RWPE2 (cell line): ENCODE data around the gene GLA.

ENCODE experiments used
- ATAC-seq: fragments of 200-7000 bp; cut with Tn5 transposase; 3 replicates; pipeline ENCODE4 v1.9.1; 2021; ENCODE audit warnings: low read depth
- DNase-seq: peaks from one replicate; pipeline ENCODE4 v3.0.0-alpha.2; 2020; ENCODE audit warnings: low spot score
- H3K27ac ChIP-seq: fragments of 450-650 bp; 2 replicates; pipeline ENCODE4 v1.5.1; 2017; ENCODE audit warnings: mild to moderate bottlenecking; ENCODE audit not compliant: poor library complexity, severe bottlenecking
- H3K27me3 ChIP-seq: fragments of 250-450 bp; sonication (Bioruptor Pico); 2 replicates; pipeline ENCODE4 v1.5.1; 2021; ENCODE audit warnings: mild to moderate bottlenecking, moderate library complexity; ENCODE audit not compliant: insufficient read depth, poor library complexity, severe bottlenecking
- H3K36me3 ChIP-seq: fragments of 250-450 bp; sonication (Bioruptor Pico); 2 replicates; pipeline ENCODE4 v1.5.1; 2020; ENCODE audit warnings: low read depth, mild to moderate bottlenecking, moderate library complexity
- H3K4me1 ChIP-seq: fragments of 250-450 bp; sonication (Bioruptor Pico); 2 replicates; pipeline ENCODE4 v1.5.1; 2021; ENCODE audit warnings: mild to moderate bottlenecking, moderate library complexity; ENCODE audit not compliant: insufficient read depth, poor library complexity, severe bottlenecking
- H3K4me3 ChIP-seq: fragments of 250-450 bp; sonication (Bioruptor Pico); 2 replicates; pipeline ENCODE4 v1.5.1; 2021; ENCODE audit warnings: mild to moderate bottlenecking, moderate library complexity; ENCODE audit not compliant: severe bottlenecking
- H3K9me3 ChIP-seq: fragments of 250-450 bp; sonication (Bioruptor Pico); 2 replicates; pipeline ENCODE4 v1.5.1; 2021; ENCODE audit warnings: mild to moderate bottlenecking, moderate library complexity; ENCODE audit not compliant: severe bottlenecking
- CTCF ChIP-seq: fragments of 450-650 bp; IDR thresholded peaks from one replicate; pipeline ENCODE4 v1.5.1; 2017; ENCODE audit warnings: mild to moderate bottlenecking, moderate library complexity; ENCODE audit not compliant: poor library complexity, severe bottlenecking

GLA gene

DNA sequence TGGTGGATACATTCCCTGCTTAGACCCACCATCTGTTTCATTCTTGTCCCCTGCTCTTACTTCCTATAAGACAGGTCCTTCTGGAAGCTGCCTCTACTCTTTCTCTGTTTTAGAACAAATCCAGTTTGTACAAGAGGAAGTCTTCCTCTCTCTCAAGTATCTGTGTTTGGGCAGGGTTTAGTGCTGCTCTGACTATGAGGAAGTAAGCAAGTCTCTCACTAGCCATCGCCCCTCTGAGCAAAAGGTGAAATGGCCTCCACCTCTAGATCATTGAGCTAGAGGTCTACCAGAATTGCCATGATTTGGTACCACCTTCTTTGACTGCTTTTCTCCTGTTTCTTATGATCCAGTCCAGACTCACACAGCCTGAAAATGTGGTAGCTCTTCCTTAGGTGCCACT is 30.2 kb downstream of the GLA start:
- no peak for ATAC-seq
- Histone ChIP-seq H3K4me1 (no peaks in the 10 kb centered on the region), H3K27ac (no peak overlapping the region), H3K9me3 (no peaks in the 10 kb centered on the region), H3K4me3 (no peak overlapping the region), H3K27me3 (no peaks in the 10 kb centered on the region), H3K36me3 (no peaks in the 10 kb centered on the region)
- no peak for TF ChIP-seq CTCF
- no peak for DNase-seq

- TF ChIP-seq CTCF = no peak
- DNase-seq = no peak
- no peak for ATAC-seq
- no peak overlapping the region for H3K4me3 ChIP-seq
- H3K27me3 ChIP-seq = no peaks in the 10 kb centered on the region
- H3K27ac ChIP-seq = no peak overlapping the region
- no peaks in the 10 kb centered on the region for H3K9me3 ChIP-seq
- no peaks in the 10 kb centered on the region for H3K36me3 ChIP-seq
- H3K4me1 ChIP-seq = no peaks in the 10 kb centered on the region
Measured at GRCh38 chrX:101370888-101371504, 36.7 kb downstream of the GLA start.

- no peak for DNase-seq
- no peak overlapping the region for H3K27ac ChIP-seq
- H3K36me3 ChIP-seq = no peaks in the 10 kb centered on the region
- no peaks in the 10 kb centered on the region for H3K4me1 ChIP-seq
- no peaks in the 10 kb centered on the region for H3K27me3 ChIP-seq
- H3K4me3 ChIP-seq = no peak overlapping the region
- ATAC-seq = no peak
- TF ChIP-seq CTCF = no peak
- no peaks in the 10 kb centered on the region for H3K9me3 ChIP-seq
Measured at GRCh38 chrX:101369687-101370086, 38.0 kb downstream of the GLA start.

DNA sequence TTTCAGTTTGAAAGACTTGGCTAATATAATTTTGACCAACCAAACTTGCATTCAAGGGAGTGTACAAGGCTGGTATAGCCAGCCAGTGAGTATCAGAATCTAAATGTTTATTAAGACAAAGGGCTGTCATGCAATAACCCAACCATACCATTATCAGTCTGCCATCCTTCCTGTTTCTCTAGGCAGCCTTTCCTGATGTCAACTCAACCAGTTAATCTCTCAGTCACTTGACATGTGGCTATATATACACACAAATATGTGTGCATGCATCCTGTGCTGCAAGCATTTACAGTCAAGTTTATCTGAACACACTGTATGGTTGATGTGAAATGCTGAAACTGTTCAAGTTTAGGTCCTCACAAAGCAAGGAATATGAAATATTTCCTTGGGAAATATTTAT is 38.9 kb downstream of the GLA start:
- ATAC-seq (no peak), DNase-seq (no peak)
- H3K4me1 ChIP-seq = no peaks in the 10 kb centered on the region
- no peak overlapping the region for H3K4me3 ChIP-seq
- H3K9me3 ChIP-seq = no peaks in the 10 kb centered on the region
- no peak overlapping the region for H3K27ac ChIP-seq
- TF ChIP-seq CTCF = no peak
- no peaks in the 10 kb centered on the region for H3K27me3 ChIP-seq
- no peaks in the 10 kb centered on the region for H3K36me3 ChIP-seq

DNA sequence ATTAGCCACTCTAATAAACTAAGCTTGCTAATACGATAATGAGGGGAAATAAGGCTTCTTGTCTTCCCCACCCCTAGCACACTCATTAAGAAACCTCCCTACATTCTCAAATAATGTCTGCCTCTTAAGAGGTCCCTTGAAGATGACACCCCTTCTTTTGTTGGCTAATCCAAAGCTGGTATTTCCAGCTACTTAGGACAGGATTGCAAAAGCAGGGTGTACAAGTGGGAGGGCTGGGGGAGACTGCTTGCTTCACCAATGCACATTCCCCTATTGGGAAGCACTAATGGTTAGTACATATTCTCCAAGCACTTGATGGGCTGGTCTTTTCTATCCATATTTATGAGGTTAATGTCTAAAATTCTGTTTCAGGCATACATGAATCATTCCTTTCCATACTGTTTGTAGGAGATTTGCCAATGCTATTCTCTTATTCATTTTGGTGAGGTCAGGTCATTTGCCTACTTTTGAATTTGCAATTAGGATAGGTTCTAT is 42.4 kb downstream of the GLA start:
- H3K36me3 ChIP-seq = no peaks in the 10 kb centered on the region
- no peaks in the 10 kb centered on the region for H3K9me3 ChIP-seq
- no peak for TF ChIP-seq CTCF
- H3K4me1 ChIP-seq = no peaks in the 10 kb centered on the region
- ATAC-seq (no peak), DNase-seq (no peak)
- no peaks in the 10 kb centered on the region for H3K27me3 ChIP-seq
- H3K27ac ChIP-seq = no peak overlapping the region
- H3K4me3 ChIP-seq = no peak overlapping the region
